HepG2 (cell line): ENCODE data around the gene LDLRAD3. TPM values are rescaled to one million over a fixed set of nuclear protein-coding genes. Genes with fewer than 3 reads are reported as not detected.

Experiments used
- ATAC-seq: fragments of 200-7000 bp; cut with Tn5 transposase; 3 replicates; pipeline ENCODE4 v1.9.1; 2020; ENCODE audit warnings: mild to moderate bottlenecking, moderate library complexity
- BruUV-seq: library from RNA; stranded (reverse); fragments of 400-500 nt; replicated peaks from 2 replicates; lab custom pipeline; 2021; lab: Mats Ljungman, UMichigan
- CTCF ChIA-PET: fragments of 300-600 bp; formaldehyde crosslinking; extraction: SDS; loops from one replicate; lab custom pipeline; 2021; ENCODE audit warnings: low total read pairs, inconsistent platforms, low intra/inter-chr PET ratio; lab: Yijun Ruan, JAX
- POLR2A ChIA-PET: fragments of 350-600 bp; sonication (Branson Sonifier 250); formaldehyde crosslinking; loops from one replicate; lab custom pipeline; 2020; ENCODE audit warnings: antibody characterized with exemption, inconsistent platforms; lab: Yijun Ruan, JAX
- DNase-seq: peaks from one replicate; pipeline ENCODE4 v3.0.0-alpha.2; 2015; ENCODE audit warnings: low spot score
- FAIRE-seq: peaks from 3 replicates; lab custom pipeline; 2011; peaks lifted over from hg19 to GRCh38; lab: Jason Lieb, UNC
- H2AFZ ChIP-seq: one replicate; pipeline ENCODE4 v1.6.1; 2011; ENCODE audit warnings: low read length, inconsistent platforms
- H3K27ac ChIP-seq: fragments of 300-600 bp; 3 replicates; pipeline ENCODE4 v1.8.0; 2011; ENCODE audit warnings: mixed run types, mild to moderate bottlenecking, mixed read lengths, low read length, inconsistent platforms; ENCODE audit not compliant: insufficient read depth; ENCODE audit errors: extremely low read length
- H3K27me3 ChIP-seq, 2 experiments: fragments of 200-600 bp in 1 of 2; 2 replicates in 1 of 2; 3 replicates in 1 of 2; pipeline versions ENCODE4 v1.6.0 to v1.8.0; 2011; ENCODE audit warnings: low read length in 2 of 2, mild to moderate bottlenecking in 2 of 2, moderate library complexity in 2 of 2, inconsistent platforms in 1 of 2; ENCODE audit not compliant: insufficient read depth in 2 of 2, control insufficient read depth in 1 of 2
- H3K36me3 ChIP-seq, 2 experiments: fragments of 200-600 bp in 1 of 2; replicated peaks in 1 of 2; 2 replicates in 1 of 2; 3 replicates in 1 of 2; pipeline versions ENCODE4 v1.5.1 to v1.8.0; 2011; ENCODE audit warnings: low read length in 2 of 2, inconsistent platforms in 1 of 2; ENCODE audit not compliant: insufficient read depth in 2 of 2, control insufficient read depth in 1 of 2
- H3K4me1 ChIP-seq: 2 replicates; pipeline ENCODE4 v1.5.1; 2012; ENCODE audit warnings: low read length, inconsistent platforms; ENCODE audit not compliant: insufficient read depth
- H3K4me2 ChIP-seq: 2 replicates; pipeline ENCODE4 v1.6.0; 2011; ENCODE audit warnings: low read depth, low read length, inconsistent platforms
- H3K4me3 ChIP-seq, 3 experiments: fragments of 200-600 bp in 1 of 3; sonication (generic), shearing (Covaris generic) in 1 of 3; replicated peaks in 1 of 3; 2 replicates each; pipeline ENCODE4 v1.5.1; 2011 to 2016; ENCODE audit warnings: low read length in 3 of 3, inconsistent platforms in 2 of 3, low read depth in 2 of 3, mild to moderate bottlenecking in 2 of 3, control low read depth in 1 of 3, mixed read lengths in 1 of 3; ENCODE audit not compliant: insufficient read depth in 1 of 3
- H3K79me2 ChIP-seq: one replicate; pipeline ENCODE4 v1.6.1; 2011; ENCODE audit warnings: low read length, inconsistent platforms; ENCODE audit not compliant: insufficient read depth
- H3K9ac ChIP-seq: 2 replicates; pipeline ENCODE4 v1.6.0; 2011; ENCODE audit warnings: mild to moderate bottlenecking, low read depth, low read length, inconsistent platforms; ENCODE audit not compliant: insufficient read depth
- H3K9me3 ChIP-seq: 2 replicates; pipeline ENCODE4 v1.5.1; 2012; ENCODE audit warnings: mild to moderate bottlenecking, low read length
- H4K20me1 ChIP-seq: 2 replicates; pipeline ENCODE4 v1.6.0; 2011; ENCODE audit warnings: inconsistent platforms, mild to moderate bottlenecking, low read length, moderate library complexity; ENCODE audit not compliant: insufficient read depth
- AGO2 ChIP-seq: fragments of 200-400 bp; formaldehyde crosslinking; optimal IDR thresholded peaks from 2 replicates; pipeline ENCODE3; 2017; ENCODE audit warnings: mild to moderate bottlenecking, low read depth, low read length, moderate library complexity
- HMG20B ChIP-seq: conservative IDR thresholded peaks from 2 replicates; pipeline ENCODE4 v1.6.1; 2016; ENCODE audit warnings: missing genetic modification reagents, missing compliant biosample characterization
- HNF4A ChIP-seq: sonication (generic); formaldehyde crosslinking; IDR thresholded peaks from 2 replicates; pipeline ENCODE4 v1.4.0; 2020; ENCODE audit warnings: missing genetic modification reagents
- MAFF ChIP-seq: IDR thresholded peaks from 2 replicates; pipeline ENCODE4 v1.6.1; 2011; ENCODE audit warnings: low read depth, low read length, improper control_type of control experiment
- MAFK ChIP-seq, 2 experiments: IDR thresholded peaks in 1 of 2; conservative IDR thresholded peaks in 1 of 2; 2 replicates each; pipeline ENCODE4 v1.6.1; 2011; ENCODE audit warnings: improper control_type of control experiment in 2 of 2, low read length in 2 of 2
- NCOA1 ChIP-seq: sonication (generic); formaldehyde crosslinking; IDR thresholded peaks from 2 replicates; pipeline ENCODE4 v1.9.0; 2021; ENCODE audit warnings: missing genetic modification reagents
- SIX1 ChIP-seq: sonication (generic); formaldehyde crosslinking; IDR thresholded peaks from 2 replicates; pipeline ENCODE4 v1.4.0; 2020; ENCODE audit warnings: missing genetic modification reagents, borderline replicate concordance
- TOPORS ChIP-seq: sonication (generic); formaldehyde crosslinking; IDR thresholded peaks from 2 replicates; pipeline ENCODE4 v1.8.0; 2023; ENCODE audit warnings: mild to moderate bottlenecking, missing genetic modification reagents
- XRCC5 ChIP-seq: fragments of 200-400 bp; formaldehyde crosslinking; optimal IDR thresholded peaks from 2 replicates; pipeline ENCODE3; 2017; ENCODE audit warnings: mild to moderate bottlenecking, low read length
- ZBTB1 ChIP-seq: sonication (generic); formaldehyde crosslinking; IDR thresholded peaks from 2 replicates; pipeline ENCODE4 v1.4.0; 2020; ENCODE audit warnings: missing genetic modification reagents, borderline replicate concordance
- ZFP1 ChIP-seq: IDR thresholded peaks from 2 replicates; pipeline ENCODE4 v1.6.1; 2016
- ZMYM2 ChIP-seq: sonication (generic); formaldehyde crosslinking; IDR thresholded peaks from 2 replicates; pipeline ENCODE4 v1.8.0; 2022; ENCODE audit warnings: mild to moderate bottlenecking, missing genetic modification reagents
- ZNF331 ChIP-seq: sonication (generic); formaldehyde crosslinking; IDR thresholded peaks from 2 replicates; pipeline ENCODE4 v1.4.0; 2020; ENCODE audit warnings: missing genetic modification reagents
- ZNF773 ChIP-seq: sonication (generic); formaldehyde crosslinking; IDR thresholded peaks from 2 replicates; pipeline ENCODE4 v1.4.0; 2020; ENCODE audit warnings: missing genetic modification reagents, borderline replicate concordance
- ZNF879 ChIP-seq: sonication (generic); formaldehyde crosslinking; IDR thresholded peaks from 2 replicates; pipeline ENCODE4 v1.8.1; 2023; ENCODE audit warnings: missing genetic modification reagents
- WGBS: methylation state at CpG from one replicate; pipeline ENCODE4 v1.1.6; 2017; ENCODE audit warnings: low lambda C conversion rate; 5-methylcytosine and 5-hydroxymethylcytosine counted together
- in situ Hi-C: cut with HindIII; loops from 2 replicates; pipeline ENCODE4 v1.10.0; 2017; ENCODE audit warnings: low pct_unique_long_range_greater_than_20kb; ENCODE audit not compliant: extremely low pct_ligation_motif_present
- intact Hi-C: fragments of 100-400 bp; cut with micrococcal nuclease; formaldehyde crosslinking; loops from one replicate; pipeline ENCODE4 v1.10.0; 2022; ENCODE audit not compliant: unreplicated experiment
- polyA plus RNA-seq, 8 experiments: library from polyadenylated mRNA; depleted of rRNA in 3 of 8; stranded (reverse) in 7 of 8; unstranded in 1 of 8; fragments of >200 nt; fragmentation: Illumina TruSeq in 4 of 8; extraction: Trizol in 4 of 8; gene quantifications; 2 replicates each; pipeline versions ENCODE4 v1.2.1 to v1.2.3, GENCODE V29; 2011 to 2016; ENCODE audit warnings: low read depth in 4 of 8, missing spikeins in 1 of 8, mixed read lengths in 1 of 8; ENCODE audit not compliant: insufficient read depth in 1 of 8
- total RNA-seq, 5 experiments: library from RNA; depleted of rRNA; stranded (reverse); fragments of >200 nt; fragmentation: Illumina TruSeq; extraction: Trizol; gene quantifications; 2 replicates each; pipeline ENCODE4 v1.2.3, GENCODE V29; 2016; ENCODE audit warnings: low read depth in 1 of 5
- TF ChIP-seq, protein P1 (sequence below): sonication (generic); formaldehyde crosslinking; IDR thresholded peaks from 2 replicates; pipeline ENCODE4 v1.4.0; 2020; ENCODE audit warnings: missing genetic modification reagents, borderline replicate concordance
- TF ChIP-seq, protein P2 (sequence below): sonication (generic); formaldehyde crosslinking; IDR thresholded peaks from 2 replicates; pipeline ENCODE4 v1.9.0; 2021; ENCODE audit warnings: missing genetic modification reagents, mild to moderate bottlenecking, borderline replicate concordance

LDLRAD3 gene
- total and polyA plus RNA-seq, 2 of the 13 experiments (the other 11 are each of a cell fraction or from before 2014, with no cell fraction given) = 0.50 to 0.60 TPM

DNA sequence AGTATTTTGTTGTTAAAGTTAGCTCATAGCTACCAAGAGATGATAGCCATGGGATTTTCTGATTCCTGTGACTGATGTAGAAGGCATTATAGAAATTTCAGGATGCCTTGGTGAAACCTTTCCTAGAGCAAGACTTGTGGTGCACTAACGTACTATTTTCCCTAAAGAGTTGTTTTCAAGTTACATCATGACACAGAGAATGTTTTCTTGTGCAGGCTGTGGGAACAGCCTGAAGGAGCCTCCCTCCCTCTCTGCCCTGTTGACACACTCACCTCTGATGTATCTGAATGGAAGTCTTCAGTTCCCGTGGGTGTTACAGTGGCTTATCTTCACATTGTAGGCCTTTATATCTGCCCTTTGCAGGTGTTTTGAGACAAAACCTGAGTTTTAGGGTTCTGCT, 121.6 kb downstream of the LDLRAD3 start (continued):
- TF ChIP-seq, protein P1, sequence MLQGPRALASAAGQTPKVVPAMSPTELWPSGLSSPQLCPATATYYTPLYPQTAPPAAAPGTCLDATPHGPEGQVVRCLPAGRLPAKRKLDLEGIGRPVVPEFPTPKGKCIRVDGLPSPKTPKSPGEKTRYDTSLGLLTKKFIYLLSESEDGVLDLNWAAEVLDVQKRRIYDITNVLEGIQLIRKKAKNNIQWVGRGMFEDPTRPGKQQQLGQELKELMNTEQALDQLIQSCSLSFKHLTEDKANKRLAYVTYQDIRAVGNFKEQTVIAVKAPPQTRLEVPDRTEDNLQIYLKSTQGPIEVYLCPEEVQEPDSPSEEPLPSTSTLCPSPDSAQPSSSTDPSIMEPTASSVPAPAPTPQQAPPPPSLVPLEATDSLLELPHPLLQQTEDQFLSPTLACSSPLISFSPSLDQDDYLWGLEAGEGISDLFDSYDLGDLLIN = no peak
- TF ChIP-seq, protein P2, sequence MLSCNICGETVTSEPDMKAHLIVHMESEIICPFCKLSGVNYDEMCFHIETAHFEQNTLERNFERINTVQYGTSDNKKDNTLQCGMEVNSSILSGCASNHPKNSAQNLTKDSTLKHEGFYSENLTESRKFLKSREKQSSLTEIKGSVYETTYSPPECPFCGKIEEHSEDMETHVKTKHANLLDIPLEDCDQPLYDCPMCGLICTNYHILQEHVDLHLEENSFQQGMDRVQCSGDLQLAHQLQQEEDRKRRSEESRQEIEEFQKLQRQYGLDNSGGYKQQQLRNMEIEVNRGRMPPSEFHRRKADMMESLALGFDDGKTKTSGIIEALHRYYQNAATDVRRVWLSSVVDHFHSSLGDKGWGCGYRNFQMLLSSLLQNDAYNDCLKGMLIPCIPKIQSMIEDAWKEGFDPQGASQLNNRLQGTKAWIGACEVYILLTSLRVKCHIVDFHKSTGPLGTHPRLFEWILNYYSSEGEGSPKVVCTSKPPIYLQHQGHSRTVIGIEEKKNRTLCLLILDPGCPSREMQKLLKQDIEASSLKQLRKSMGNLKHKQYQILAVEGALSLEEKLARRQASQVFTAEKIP (CRISPR knock-in tag) = no peak
- TF ChIP-seq ZMYM2 (CRISPR knock-in tag) (no peak), AGO2 (no peak), ZBTB1 (no peak), NCOA1 (no peak), XRCC5 (no peak), ZNF879 (CRISPR knock-in tag) (no peak)
- TF ChIP-seq, all 625 proteins: peak for 0

DNA sequence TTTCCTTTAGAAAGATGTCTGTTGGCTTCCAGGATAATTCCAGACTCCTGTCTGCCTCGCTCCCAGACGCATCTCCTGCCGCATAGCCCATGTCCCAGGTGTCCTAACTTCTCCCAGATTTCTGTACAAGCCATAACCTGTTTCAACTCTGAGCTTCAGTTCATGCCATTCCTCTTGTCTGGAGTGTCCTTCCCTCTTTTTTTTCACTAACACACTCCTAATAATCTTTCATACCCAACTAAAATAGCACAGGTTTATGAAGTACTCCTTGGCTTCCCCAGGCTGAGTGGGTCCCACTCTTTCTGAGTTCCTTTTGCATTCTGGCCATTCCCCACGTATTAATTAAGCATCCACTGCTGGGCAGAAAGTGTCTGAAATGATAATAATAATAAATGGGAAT, 123.0 kb downstream of the LDLRAD3 start:
- Histone ChIP-seq H3K4me1 (no peaks in the 10 kb centered on the region), H3K9ac (no peak overlapping the region), H3K27me3 (peaks cover 1 to 7% of the 10 kb centered on the region in 2 experiments; a peak in 2 of 5 replicates), H3K9me3 (peaks cover 6% of the 10 kb centered on the region; the same call in 1 of the 2 replicates), H3K4me3 (no peak overlapping the region), H3K79me2 (no peaks in the 10 kb centered on the region), H3K4me2 (no peak overlapping the region), H2AFZ (no peak overlapping the region), H3K27ac (no peak overlapping the region), H4K20me1 (no peaks in the 10 kb centered on the region), H3K36me3 (no peaks in the 10 kb centered on the region)
- ATAC-seq = no peak
- TF ChIP-seq MAFK (conservative IDR thresholded peaks at IDR 0.05 in 1 of 2, IDR thresholded peaks at IDR 0.05 in 1 of 2; ENCODE audit: low read length in 2 of 2) (peak in 1 of 2 experiments; percentile 37; a peak in 2 of 4 replicates), SIX1 (CRISPR knock-in tag) (no peak), HNF4A (CRISPR knock-in tag) (no peak), HMG20B (CRISPR knock-in tag) (no peak), ZNF773 (no peak), TOPORS (CRISPR knock-in tag) (no peak), ZFP1 (CRISPR knock-in tag) (peak; percentile 50; the same call in 1 of the 2 replicates), MAFF (0 out of 2 replicates have a peak, but pooled peaks have one; percentile 9), ZNF331 (CRISPR knock-in tag) (no peak)
- CTCF ChIA-PET = no interaction called here
- no TSS peak for BruUV-seq
- 8% methylated on average over 4 of the region's 4 CpGs for WGBS
- no peak for DNase-seq
- POLR2A ChIA-PET = no interaction called here
- intact Hi-C loops = no loop called here
- in situ Hi-C loops = no loop called here
- FAIRE-seq = no peak
